AG10803 (cell line): ENCODE measurements around the gene HOXA11.

Experiments
- DNase-seq: peaks from one replicate; pipeline ENCODE4 v3.0.0; 2010; ENCODE audit warnings: low read depth
- H3K4me3 ChIP-seq: 2 replicates; pipeline ENCODE4 v1.5.1; 2011; ENCODE audit warnings: mild to moderate bottlenecking, low read length, control low read depth
- CTCF ChIP-seq: conservative IDR thresholded peaks from 2 replicates; pipeline ENCODE4 v1.5.1; 2011; ENCODE audit warnings: mild to moderate bottlenecking, low read length, control low read depth, inconsistent platforms

The HOXA11 gene

DNA sequence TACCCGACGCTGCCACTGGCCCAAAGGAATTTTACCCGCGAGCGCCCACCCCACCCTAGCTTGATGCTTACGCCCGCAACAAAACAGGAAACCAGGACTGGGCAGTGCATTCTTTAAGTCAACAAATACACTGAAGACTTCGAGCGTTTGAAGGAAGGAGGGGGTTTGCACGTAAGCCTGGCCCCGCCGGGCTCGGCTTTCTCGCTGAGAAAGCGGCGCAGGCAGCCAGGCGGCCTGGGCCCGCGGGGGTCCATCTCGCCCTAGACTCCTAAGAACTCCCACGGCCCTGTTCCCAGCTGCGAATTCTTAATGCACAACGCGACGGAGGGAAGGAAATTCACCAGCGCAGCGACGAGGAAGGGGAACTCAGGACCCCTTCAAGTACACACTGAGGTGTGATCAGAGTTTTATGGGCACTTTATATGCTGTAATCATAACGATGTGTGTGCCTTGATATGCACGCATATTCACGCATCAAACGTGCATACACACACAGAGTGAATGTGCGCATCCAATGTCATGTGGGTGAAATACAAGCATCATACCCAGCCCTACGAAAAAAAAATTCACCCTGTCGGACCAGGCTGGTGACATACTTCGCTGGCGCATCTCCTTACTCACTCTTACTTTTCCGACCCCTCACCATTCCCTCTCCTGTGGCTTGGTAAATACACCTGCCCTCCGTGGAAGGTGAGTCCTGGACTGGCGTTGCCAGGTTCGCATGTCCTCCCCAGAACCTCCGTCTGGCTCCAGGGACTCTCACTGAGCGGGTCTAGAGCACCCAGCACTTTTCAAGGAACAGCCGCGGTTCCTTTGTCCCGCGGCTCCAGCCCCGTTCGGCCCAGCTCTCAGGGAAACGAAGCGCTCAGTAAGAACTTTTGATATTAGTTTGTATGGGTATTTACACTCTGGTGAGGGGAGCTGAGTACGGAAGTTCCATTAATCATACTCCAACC, 20.6 kb upstream of the HOXA11 start:
- no peak for DNase-seq
- TF ChIP-seq CTCF, result no peak
- peak overlapping the region; percentile 44 for H3K4me3 ChIP-seq

- peak; percentile 31 for DNase-seq
- no peak for TF ChIP-seq CTCF
- H3K4me3 ChIP-seq, result peak overlapping the region; percentile 44
Measured at GRCh38 chr7:27204851-27205322, 19.9 kb upstream of the HOXA11 start.

GRCh38 chr7:27203964-27204594, 19.0 kb upstream of the HOXA11 start:
- no peak overlapping the region for H3K4me3 ChIP-seq
- no peak for TF ChIP-seq CTCF

GRCh38 chr7:27203365-27203953, 18.4 kb upstream of the HOXA11 start:
- no peak overlapping the region for H3K4me3 ChIP-seq
- DNase-seq, result no peak
- TF ChIP-seq CTCF, result no peak

More at GRCh38 chr7:27203964-27204594, 19.0 kb upstream of the HOXA11 start:
- DNase-seq, result no peak

DNA sequence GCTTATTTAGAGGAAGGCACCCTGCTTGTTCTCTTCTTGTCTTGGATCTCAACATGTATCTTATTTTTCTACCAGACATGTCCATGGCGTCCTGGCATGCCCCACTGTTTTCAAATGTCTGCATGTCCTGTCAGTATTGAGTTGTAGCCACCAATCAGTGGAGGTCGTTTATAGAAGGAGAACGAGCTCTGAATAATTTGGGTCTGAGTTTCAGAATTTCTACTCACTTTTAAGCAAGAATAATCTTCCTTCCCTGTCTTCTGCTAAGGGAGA, 17.8 kb upstream of the HOXA11 start:
- no peak for DNase-seq
- no peak for TF ChIP-seq CTCF
- no peak overlapping the region for H3K4me3 ChIP-seq

GRCh38 chr7:27202018-27202861, 17.2 kb upstream of the HOXA11 start:
- DNase-seq, result no peak
- H3K4me3 ChIP-seq, result no peak overlapping the region
- no peak for TF ChIP-seq CTCF
